ENCODE measurements around the gene LRBA.

DNA sequence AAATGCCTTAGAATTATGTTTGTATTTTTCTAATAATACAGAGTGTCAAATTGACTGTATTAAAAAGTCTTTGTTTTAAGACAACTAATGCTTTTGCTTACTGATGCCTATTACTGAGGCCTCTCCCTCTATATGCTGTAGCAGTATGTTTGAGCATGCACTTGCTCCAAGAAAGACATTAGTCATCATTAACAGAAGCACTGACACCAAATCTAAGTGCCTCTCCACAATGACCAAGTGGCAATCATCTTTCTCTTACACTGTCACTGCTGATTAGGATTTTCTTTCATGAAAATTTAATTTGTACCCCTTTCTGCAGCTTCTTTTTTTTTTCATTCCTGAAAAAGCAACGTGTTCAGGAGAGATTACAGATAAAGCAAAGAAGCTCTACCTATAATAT lies 444.2 kb downstream of the LRBA start:
- TF ChIP-seq, protein P1, sequence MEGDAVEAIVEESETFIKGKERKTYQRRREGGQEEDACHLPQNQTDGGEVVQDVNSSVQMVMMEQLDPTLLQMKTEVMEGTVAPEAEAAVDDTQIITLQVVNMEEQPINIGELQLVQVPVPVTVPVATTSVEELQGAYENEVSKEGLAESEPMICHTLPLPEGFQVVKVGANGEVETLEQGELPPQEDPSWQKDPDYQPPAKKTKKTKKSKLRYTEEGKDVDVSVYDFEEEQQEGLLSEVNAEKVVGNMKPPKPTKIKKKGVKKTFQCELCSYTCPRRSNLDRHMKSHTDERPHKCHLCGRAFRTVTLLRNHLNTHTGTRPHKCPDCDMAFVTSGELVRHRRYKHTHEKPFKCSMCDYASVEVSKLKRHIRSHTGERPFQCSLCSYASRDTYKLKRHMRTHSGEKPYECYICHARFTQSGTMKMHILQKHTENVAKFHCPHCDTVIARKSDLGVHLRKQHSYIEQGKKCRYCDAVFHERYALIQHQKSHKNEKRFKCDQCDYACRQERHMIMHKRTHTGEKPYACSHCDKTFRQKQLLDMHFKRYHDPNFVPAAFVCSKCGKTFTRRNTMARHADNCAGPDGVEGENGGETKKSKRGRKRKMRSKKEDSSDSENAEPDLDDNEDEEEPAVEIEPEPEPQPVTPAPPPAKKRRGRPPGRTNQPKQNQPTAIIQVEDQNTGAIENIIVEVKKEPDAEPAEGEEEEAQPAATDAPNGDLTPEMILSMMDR (conservative IDR thresholded peaks at IDR 0.05) = no peak
- no peak for TF ChIP-seq EZH2 (IDR thresholded peaks at IDR 0.05; ENCODE audit: low read depth)

All from PC-9 (cell line).